Keratinocyte (primary cell): ENCODE measurements around the gene MRPL12. TPM values are rescaled to one million over a fixed set of nuclear protein-coding genes. Genes with fewer than 3 reads are reported as not detected.

Experiments
- DNase-seq: peaks from one replicate; pipeline ENCODE4 v3.0.0-alpha.2; 2011; ENCODE audit warnings: low read depth, missing footprints, low spot score
- FAIRE-seq: peaks from 2 replicates; lab custom pipeline; 2011; peaks lifted over from hg19 to GRCh38; lab: Jason Lieb, UNC
- H2AFZ ChIP-seq: 2 replicates; pipeline ENCODE4 v1.6.0; 2012; ENCODE audit warnings: low read length, control low read depth, inconsistent platforms; ENCODE audit not compliant: control insufficient read depth
- H3K27ac ChIP-seq: 2 replicates; pipeline ENCODE4 v1.5.1; 2011; ENCODE audit warnings: low read length; ENCODE audit not compliant: control insufficient read depth, insufficient read depth
- H3K27me3 ChIP-seq: 3 replicates; pipeline ENCODE4 v1.6.0; 2011; ENCODE audit warnings: low read length; ENCODE audit not compliant: control insufficient read depth, insufficient read depth; ENCODE audit errors: extremely low read depth
- H3K36me3 ChIP-seq, 2 experiments: 2 replicates in 1 of 2; 3 replicates in 1 of 2; pipeline ENCODE4 v1.5.1; 2011; ENCODE audit warnings: low read length in 2 of 2, mild to moderate bottlenecking in 1 of 2; ENCODE audit not compliant: control insufficient read depth in 2 of 2, insufficient read depth in 2 of 2; ENCODE audit errors: extremely low read depth in 1 of 2
- H3K4me1 ChIP-seq: 3 replicates; pipeline ENCODE4 v1.5.1; 2011; ENCODE audit warnings: low read length; ENCODE audit not compliant: control insufficient read depth, insufficient read depth; ENCODE audit errors: extremely low read depth
- H3K4me2 ChIP-seq: 3 replicates; pipeline ENCODE4 v1.6.0; 2011; ENCODE audit warnings: low read depth, low read length; ENCODE audit not compliant: control insufficient read depth, insufficient read depth; ENCODE audit errors: extremely low read depth
- H3K4me3 ChIP-seq, 3 experiments: fragments of 200-600 bp in 1 of 3; sonication (generic) in 1 of 3; 2 replicates in 2 of 3; 3 replicates in 1 of 3; pipeline ENCODE4 v1.5.1; 2011 to 2016; ENCODE audit warnings: low read length in 3 of 3, mild to moderate bottlenecking in 3 of 3, control low read depth in 2 of 3, inconsistent platforms in 1 of 3, low read depth in 1 of 3, mixed read lengths in 1 of 3, mixed run types in 1 of 3, moderate library complexity in 1 of 3; ENCODE audit not compliant: control insufficient read depth in 2 of 3, insufficient read depth in 2 of 3; ENCODE audit errors: extremely low read depth in 1 of 3
- H3K79me2 ChIP-seq: 2 replicates; pipeline ENCODE4 v1.6.0; 2012; ENCODE audit warnings: low read length; ENCODE audit not compliant: control insufficient read depth, insufficient read depth
- H3K9ac ChIP-seq: 3 replicates; pipeline ENCODE4 v1.6.0; 2011; ENCODE audit warnings: low read length; ENCODE audit not compliant: control insufficient read depth, insufficient read depth; ENCODE audit errors: extremely low read depth
- H3K9me1 ChIP-seq: 3 replicates; pipeline ENCODE4 v1.6.0; 2011; ENCODE audit warnings: low read length; ENCODE audit not compliant: control insufficient read depth, insufficient read depth; ENCODE audit errors: extremely low read depth
- H3K9me3 ChIP-seq: 2 replicates; pipeline ENCODE4 v1.5.1; 2012; ENCODE audit warnings: low read depth, low read length; ENCODE audit not compliant: control insufficient read depth
- H4K20me1 ChIP-seq: 3 replicates; pipeline ENCODE4 v1.6.0; 2011; ENCODE audit warnings: low read length; ENCODE audit not compliant: control insufficient read depth, insufficient read depth; ENCODE audit errors: extremely low read depth
- EZH2 ChIP-seq: IDR thresholded peaks from one replicate; pipeline ENCODE4 v1.6.1; 2012; ENCODE audit warnings: inconsistent platforms, mild to moderate bottlenecking, low read length, moderate library complexity
- dilution Hi-C: fragments of 300-500 bp; cut with MboI; formaldehyde crosslinking; loops from one replicate; pipeline ENCODE4 v1.7.0; 2020; ENCODE audit warnings: low sequenced_read_pairs; ENCODE audit not compliant: extremely low pct_ligation_motif_present
- polyA plus RNA-seq, 5 experiments: library from polyadenylated mRNA; depleted of rRNA in 3 of 5; stranded (reverse) in 3 of 5; stranded (forward) in 1 of 5; unstranded in 1 of 5; fragments of >200 nt; gene quantifications; 1 replicate in 1 of 5; 2 replicates in 3 of 5; 3 replicates in 1 of 5; pipeline versions ENCODE4 v1.2.1 to v1.2.3, GENCODE V29; 2011 to 2012; ENCODE audit warnings: missing spikeins in 2 of 5, low read depth in 1 of 5, low replicate concordance in 1 of 5
- TF ChIP-seq, protein P1 (sequence below), 3 experiments: IDR thresholded peaks in 1 of 3; conservative IDR thresholded peaks in 1 of 3; optimal IDR thresholded peaks in 1 of 3; 2 replicates in 2 of 3; 3 replicates in 1 of 3; pipeline versions ENCODE3 to v1.5.1; 2011; ENCODE audit warnings: low read length in 3 of 3, mild to moderate bottlenecking in 3 of 3, moderate library complexity in 2 of 3, control low read depth in 1 of 3, inconsistent platforms in 1 of 3; ENCODE audit not compliant: insufficient read depth in 2 of 3; ENCODE audit errors: extremely low read depth in 1 of 3

Gene MRPL12
- polyA plus RNA-seq, 1 donor (not counting 4 experiments of a cell fraction or from before 2014, with no cell fraction given): 78.5 TPM

DNA sequence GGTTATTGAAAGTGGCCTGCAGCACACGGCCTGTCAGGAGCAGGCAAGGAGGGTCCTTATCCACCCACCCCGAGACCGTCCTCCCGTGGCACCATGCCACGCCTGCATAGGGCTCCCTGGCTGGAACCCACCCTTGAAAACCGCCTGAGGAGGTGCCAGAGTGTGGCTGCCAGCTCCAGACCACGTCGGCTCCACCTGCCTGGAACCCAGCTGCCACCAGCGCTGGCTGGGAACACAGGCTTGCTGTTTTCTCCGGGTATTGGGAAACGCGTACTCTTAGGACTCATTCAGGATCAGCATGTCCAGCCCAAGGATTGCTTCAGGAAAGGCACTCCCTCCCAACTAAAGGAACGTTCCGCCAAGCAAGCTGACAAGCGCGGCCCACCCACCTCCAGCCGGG lies 26.3 kb upstream of the MRPL12 start:
- dilution Hi-C loops: no loop called here
- peaks cover 19 to 35% of the 10 kb centered on the region in 2 experiments for H3K36me3 ChIP-seq
- FAIRE-seq: no peak

DNA sequence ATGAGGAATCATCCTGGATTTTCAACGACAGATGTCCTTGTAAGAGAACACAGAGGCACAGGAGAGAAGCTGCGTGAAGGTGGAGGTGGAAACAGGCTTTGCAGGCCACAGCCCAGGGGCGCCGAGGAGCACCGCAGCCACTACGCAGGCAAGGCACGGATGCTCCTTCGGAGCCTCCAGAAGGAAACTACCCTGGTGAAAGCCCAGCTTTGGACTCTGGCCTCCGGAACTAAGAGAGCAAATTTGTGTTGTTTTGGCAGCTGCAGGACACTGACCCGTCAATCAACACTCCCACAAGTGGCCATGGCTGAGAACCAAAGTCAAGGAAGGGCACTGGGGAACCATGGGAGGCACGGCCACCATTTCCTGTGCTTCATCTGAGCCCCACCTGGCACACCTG lies 23.0 kb upstream of the MRPL12 start:
- no peaks in the 10 kb centered on the region for H3K9me3 ChIP-seq
- peaks cover 28% of the 10 kb centered on the region for H3K79me2 ChIP-seq
- no peak for FAIRE-seq
- no peaks in the 10 kb centered on the region for H3K9me1 ChIP-seq
- peaks cover 5 to 9% of the 10 kb centered on the region in 2 experiments for H3K36me3 ChIP-seq
- DNase-seq: no peak
- H3K9ac ChIP-seq: no peak overlapping the region
- H2AFZ ChIP-seq: no peak overlapping the region
- peaks cover under 1% of the 10 kb centered on the region for H4K20me1 ChIP-seq
- TF ChIP-seq EZH2: no peak
- TF ChIP-seq, protein P1, sequence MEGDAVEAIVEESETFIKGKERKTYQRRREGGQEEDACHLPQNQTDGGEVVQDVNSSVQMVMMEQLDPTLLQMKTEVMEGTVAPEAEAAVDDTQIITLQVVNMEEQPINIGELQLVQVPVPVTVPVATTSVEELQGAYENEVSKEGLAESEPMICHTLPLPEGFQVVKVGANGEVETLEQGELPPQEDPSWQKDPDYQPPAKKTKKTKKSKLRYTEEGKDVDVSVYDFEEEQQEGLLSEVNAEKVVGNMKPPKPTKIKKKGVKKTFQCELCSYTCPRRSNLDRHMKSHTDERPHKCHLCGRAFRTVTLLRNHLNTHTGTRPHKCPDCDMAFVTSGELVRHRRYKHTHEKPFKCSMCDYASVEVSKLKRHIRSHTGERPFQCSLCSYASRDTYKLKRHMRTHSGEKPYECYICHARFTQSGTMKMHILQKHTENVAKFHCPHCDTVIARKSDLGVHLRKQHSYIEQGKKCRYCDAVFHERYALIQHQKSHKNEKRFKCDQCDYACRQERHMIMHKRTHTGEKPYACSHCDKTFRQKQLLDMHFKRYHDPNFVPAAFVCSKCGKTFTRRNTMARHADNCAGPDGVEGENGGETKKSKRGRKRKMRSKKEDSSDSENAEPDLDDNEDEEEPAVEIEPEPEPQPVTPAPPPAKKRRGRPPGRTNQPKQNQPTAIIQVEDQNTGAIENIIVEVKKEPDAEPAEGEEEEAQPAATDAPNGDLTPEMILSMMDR (optimal IDR thresholded peaks at IDR 0.05 in 1 of 3, IDR thresholded peaks at IDR 0.05 in 1 of 3, conservative IDR thresholded peaks at IDR 0.05 in 1 of 3; ENCODE audit: extremely low read depth in 1 of 3, insufficient read depth in 2 of 3, low read length in 3 of 3): no peak
- no peak overlapping the region for H3K27ac ChIP-seq
- peaks cover 16% of the 10 kb centered on the region for H3K4me1 ChIP-seq
- dilution Hi-C loops: no loop called here
- no peak overlapping the region for H3K4me2 ChIP-seq
- no peaks in the 10 kb centered on the region for H3K27me3 ChIP-seq
- H3K4me3 ChIP-seq: no peak overlapping the region

More for the DNA sequence above, 26.3 kb upstream of the MRPL12 start:
- no peaks in the 10 kb centered on the region for H3K4me1 ChIP-seq
- no peak overlapping the region for H3K27ac ChIP-seq
- no peak overlapping the region for H2AFZ ChIP-seq
- no peak overlapping the region for H3K4me3 ChIP-seq
- peaks cover 10% of the 10 kb centered on the region for H3K79me2 ChIP-seq
- TF ChIP-seq EZH2: no peak
- TF ChIP-seq, protein P1 (optimal IDR thresholded peaks at IDR 0.05 in 1 of 3, IDR thresholded peaks at IDR 0.05 in 1 of 3, conservative IDR thresholded peaks at IDR 0.05 in 1 of 3; ENCODE audit: extremely low read depth in 1 of 3, insufficient read depth in 2 of 3, low read length in 3 of 3): no peak
- no peak for DNase-seq
- H4K20me1 ChIP-seq: no peaks in the 10 kb centered on the region
- no peak overlapping the region for H3K4me2 ChIP-seq
- H3K27me3 ChIP-seq: no peaks in the 10 kb centered on the region
- H3K9me3 ChIP-seq: no peaks in the 10 kb centered on the region
- H3K9ac ChIP-seq: no peak overlapping the region
- H3K9me1 ChIP-seq: no peaks in the 10 kb centered on the region
